Measurements from ENCODE around the gene PRSS33.

Gene PRSS33

DNA sequence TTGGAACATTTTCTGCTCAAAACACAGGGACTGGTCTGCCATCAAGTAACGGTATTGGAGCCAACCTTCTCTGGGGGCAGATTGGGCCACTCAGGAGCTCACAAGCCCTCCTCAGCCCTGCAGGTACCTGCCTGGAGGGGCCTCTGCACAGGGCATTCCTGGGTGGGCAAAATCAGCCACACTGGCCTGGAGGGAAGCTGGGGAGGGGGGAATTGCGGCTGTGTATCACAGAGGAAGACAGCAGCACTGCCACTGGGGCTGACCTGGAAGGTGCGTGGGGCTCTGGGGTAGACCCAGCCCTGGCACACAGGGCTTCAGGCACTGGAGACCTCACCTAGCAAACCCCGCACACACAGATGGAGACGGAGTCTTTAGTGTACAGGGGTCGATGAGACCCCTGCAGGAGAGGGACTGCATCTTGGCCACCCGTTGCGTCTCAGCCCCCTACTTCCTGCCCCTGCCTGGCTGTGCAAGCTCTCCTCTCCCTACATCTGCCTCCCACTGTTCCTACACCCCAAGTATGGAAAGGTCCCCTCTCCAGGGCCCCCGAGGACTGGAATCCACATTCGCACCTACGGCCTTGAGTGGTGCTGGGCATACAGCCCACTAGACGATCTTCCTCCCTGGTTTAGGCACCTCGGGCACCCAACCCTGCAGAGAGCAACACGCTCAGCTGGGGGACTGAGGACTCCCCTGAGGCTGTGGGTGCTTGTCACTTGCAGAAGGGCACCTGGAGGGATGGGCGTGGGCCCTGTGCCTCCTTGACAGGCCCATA lies 42.1 kb downstream of the PRSS33 start:
- TF ChIP-seq MYC (IDR thresholded peaks at IDR 0.05; ENCODE audit: low read depth, low read length) (no peak), POLR2A (IDR thresholded peaks at IDR 0.05; ENCODE audit: extremely low read depth, insufficient read length) (no peak)
- TF ChIP-seq, protein P1, sequence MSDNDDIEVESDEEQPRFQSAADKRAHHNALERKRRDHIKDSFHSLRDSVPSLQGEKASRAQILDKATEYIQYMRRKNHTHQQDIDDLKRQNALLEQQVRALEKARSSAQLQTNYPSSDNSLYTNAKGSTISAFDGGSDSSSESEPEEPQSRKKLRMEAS (IDR thresholded peaks at IDR 0.05; ENCODE audit: low read depth, low read length) = no peak
- TF ChIP-seq, protein P2, sequence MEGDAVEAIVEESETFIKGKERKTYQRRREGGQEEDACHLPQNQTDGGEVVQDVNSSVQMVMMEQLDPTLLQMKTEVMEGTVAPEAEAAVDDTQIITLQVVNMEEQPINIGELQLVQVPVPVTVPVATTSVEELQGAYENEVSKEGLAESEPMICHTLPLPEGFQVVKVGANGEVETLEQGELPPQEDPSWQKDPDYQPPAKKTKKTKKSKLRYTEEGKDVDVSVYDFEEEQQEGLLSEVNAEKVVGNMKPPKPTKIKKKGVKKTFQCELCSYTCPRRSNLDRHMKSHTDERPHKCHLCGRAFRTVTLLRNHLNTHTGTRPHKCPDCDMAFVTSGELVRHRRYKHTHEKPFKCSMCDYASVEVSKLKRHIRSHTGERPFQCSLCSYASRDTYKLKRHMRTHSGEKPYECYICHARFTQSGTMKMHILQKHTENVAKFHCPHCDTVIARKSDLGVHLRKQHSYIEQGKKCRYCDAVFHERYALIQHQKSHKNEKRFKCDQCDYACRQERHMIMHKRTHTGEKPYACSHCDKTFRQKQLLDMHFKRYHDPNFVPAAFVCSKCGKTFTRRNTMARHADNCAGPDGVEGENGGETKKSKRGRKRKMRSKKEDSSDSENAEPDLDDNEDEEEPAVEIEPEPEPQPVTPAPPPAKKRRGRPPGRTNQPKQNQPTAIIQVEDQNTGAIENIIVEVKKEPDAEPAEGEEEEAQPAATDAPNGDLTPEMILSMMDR (IDR thresholded peaks at IDR 0.05; ENCODE audit: low read depth, low read length) = no peak
- DNase-seq (ENCODE audit: low read depth) = no peak
- H3K4me3 ChIP-seq (ENCODE audit: low read depth, low read length) = no peak overlapping the region

DNA sequence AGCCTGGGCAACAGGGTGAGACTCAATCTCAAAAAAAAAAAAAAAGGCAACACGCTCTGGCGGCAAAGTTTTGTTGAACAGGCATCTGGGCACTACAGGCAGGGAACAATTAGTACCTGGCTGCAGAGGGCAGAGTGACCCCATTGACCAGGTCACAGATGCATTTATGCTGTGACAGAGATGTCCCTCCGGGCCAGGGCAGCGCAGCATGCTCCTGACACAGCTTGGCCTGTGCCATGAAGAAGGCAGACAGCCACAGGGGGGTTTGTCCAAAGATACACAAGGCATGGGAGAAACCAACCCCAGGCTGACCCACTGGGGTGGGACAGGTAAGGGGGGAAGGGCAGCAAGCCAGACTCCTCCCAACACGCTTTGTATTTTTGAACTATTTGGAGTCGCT lies 42.6 kb downstream of the PRSS33 start:
- no peak overlapping the region for H3K4me3 ChIP-seq (ENCODE audit: low read depth, low read length)
- DNase-seq (ENCODE audit: low read depth) = no peak
- TF ChIP-seq, protein P2 (IDR thresholded peaks at IDR 0.05; ENCODE audit: low read depth, low read length) = no peak
- TF ChIP-seq POLR2A (IDR thresholded peaks at IDR 0.05; ENCODE audit: extremely low read depth, insufficient read length) = no peak
- no peak for TF ChIP-seq MYC (IDR thresholded peaks at IDR 0.05; ENCODE audit: low read depth, low read length)
- TF ChIP-seq, protein P1 (IDR thresholded peaks at IDR 0.05; ENCODE audit: low read depth, low read length) = no peak

DNA sequence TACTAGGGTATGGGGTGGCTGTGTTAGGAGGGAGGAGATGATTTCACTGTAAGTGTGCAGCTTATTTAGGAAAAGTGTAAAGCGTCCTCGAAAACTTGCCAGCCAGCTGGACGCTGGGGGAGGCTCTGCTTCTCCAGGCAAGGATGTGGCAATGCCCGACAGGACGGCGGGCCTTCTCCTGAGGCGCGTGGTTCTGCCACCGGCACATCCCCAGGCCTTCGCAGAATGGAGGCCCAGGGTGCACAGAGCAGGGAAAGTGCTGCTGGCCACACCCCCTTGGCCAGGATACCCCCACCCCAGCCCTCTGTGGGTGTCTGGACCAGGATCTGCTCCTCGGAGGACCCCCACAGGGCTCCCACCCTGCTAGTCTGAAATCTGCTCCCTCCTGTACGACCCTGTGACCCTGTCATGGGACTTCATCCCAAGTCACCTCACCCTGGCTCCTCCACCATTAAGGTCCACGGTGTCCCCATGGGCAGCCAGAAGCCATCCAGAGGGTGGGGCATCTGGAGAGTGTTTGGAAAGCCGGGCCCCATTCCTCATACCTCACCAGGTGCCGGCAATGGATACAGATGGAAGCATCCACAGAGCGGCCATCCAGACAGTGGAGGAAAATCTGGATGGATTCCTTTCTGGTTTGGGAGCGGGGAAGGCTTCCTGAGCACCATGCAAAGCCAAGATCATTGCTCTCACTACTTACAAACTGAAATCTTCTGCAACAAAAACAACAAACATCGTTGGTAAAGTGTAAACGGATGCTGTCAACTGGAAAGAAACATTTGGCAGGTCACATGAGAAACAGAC lies 44.2 kb downstream of the PRSS33 start:
- TF ChIP-seq POLR2A (IDR thresholded peaks at IDR 0.05; ENCODE audit: extremely low read depth, insufficient read length) = no peak
- no peak for TF ChIP-seq MYC (IDR thresholded peaks at IDR 0.05; ENCODE audit: low read depth, low read length)
- TF ChIP-seq, protein P2 (IDR thresholded peaks at IDR 0.05; ENCODE audit: low read depth, low read length) = no peak
- TF ChIP-seq, protein P1 (IDR thresholded peaks at IDR 0.05; ENCODE audit: low read depth, low read length) = no peak
- DNase-seq (ENCODE audit: low read depth) = no peak
- H3K4me3 ChIP-seq (ENCODE audit: low read depth, low read length) = no peak overlapping the region

DNA sequence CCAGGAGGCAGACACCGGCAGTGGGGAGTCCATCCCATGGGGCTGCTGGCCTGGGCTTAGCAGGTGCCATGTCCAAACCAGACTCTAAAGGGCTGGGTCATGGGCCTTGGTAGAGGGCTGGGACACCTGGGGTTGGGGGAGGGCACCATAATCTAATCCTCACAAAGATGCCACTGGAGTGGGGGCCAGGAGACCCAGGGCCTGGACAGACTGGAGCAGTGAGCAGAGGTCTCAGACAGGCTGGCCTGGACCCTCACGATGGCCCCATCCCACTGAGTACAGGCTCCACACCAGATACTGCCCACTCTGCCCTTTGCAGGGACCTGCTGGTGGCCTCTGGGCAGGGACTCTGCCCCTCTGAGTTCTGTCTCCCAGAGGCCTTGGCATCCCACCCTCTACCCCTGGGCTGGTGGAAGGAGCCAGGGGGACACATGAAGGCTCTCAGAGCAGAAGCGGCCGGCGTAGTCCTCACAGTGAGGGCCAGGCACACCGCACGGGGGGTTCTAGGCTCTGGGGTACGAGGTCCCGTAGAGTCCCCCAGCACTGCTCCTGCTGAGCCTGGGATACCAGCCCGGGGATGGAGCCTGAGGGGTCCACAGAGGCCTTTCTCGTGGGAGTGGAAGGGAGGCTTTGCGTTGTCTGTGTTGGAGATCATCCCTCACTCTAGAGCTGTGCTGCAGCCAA lies 44.9 kb downstream of the PRSS33 start:
- no peak overlapping the region for H3K4me3 ChIP-seq (ENCODE audit: low read depth, low read length)
- TF ChIP-seq POLR2A (IDR thresholded peaks at IDR 0.05; ENCODE audit: extremely low read depth, insufficient read length) = no peak
- TF ChIP-seq, protein P1 (IDR thresholded peaks at IDR 0.05; ENCODE audit: low read depth, low read length) = no peak
- no peak for TF ChIP-seq MYC (IDR thresholded peaks at IDR 0.05; ENCODE audit: low read depth, low read length)
- TF ChIP-seq, protein P2 (IDR thresholded peaks at IDR 0.05; ENCODE audit: low read depth, low read length) = no peak
- DNase-seq (ENCODE audit: low read depth) = no peak

DNA sequence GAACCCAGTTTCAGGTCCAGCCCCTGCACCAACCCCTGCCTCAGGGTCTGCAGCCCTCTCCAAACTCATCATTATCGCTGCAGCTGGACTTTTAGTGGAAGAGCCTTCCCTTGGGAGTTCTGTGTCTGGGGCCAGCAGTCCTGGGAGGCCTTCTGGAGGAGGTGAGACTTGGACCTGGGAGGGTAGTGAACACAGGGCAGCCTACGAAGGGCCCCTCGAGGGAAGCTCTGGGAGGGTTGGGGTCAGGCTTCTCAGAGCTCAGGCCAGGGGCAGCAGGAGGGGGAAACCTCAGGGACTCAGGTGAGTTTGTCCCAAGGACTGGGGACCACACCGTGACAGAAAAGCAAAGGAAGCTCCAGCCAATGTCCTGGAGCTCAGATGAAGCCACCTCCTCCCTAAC lies 46.2 kb downstream of the PRSS33 start:
- TF ChIP-seq POLR2A (IDR thresholded peaks at IDR 0.05; ENCODE audit: extremely low read depth, insufficient read length) = no peak
- TF ChIP-seq, protein P2 (IDR thresholded peaks at IDR 0.05; ENCODE audit: low read depth, low read length) = no peak
- TF ChIP-seq MYC (IDR thresholded peaks at IDR 0.05; ENCODE audit: low read depth, low read length) = no peak
- TF ChIP-seq, protein P1 (IDR thresholded peaks at IDR 0.05; ENCODE audit: low read depth, low read length) = no peak
- DNase-seq (ENCODE audit: low read depth) = no peak
- no peak overlapping the region for H3K4me3 ChIP-seq (ENCODE audit: low read depth, low read length)

All from NB4 (cell line).